SJSA1 (cell line): ENCODE measurements around the gene PAN3. TPM values are rescaled to one million over a fixed set of nuclear protein-coding genes. Genes with fewer than 3 reads are reported as not detected.

Source experiments
- DNase-seq, 2 experiments: peaks; one replicate each; pipeline ENCODE4 v3.0.0-alpha.2; 2015 to 2020; ENCODE audit warnings: low spot score in 2 of 2, low read depth in 1 of 2
- H3K27ac ChIP-seq: fragments of 250-450 bp; sonication (Bioruptor Pico); 2 replicates; pipeline ENCODE4 v1.5.1; 2020; ENCODE audit warnings: mild to moderate bottlenecking, moderate library complexity
- H3K27me3 ChIP-seq: fragments of 250-450 bp; sonication (Bioruptor Pico); replicated peaks from 2 replicates; pipeline ENCODE4 v1.5.1; 2020; ENCODE audit warnings: mild to moderate bottlenecking, moderate library complexity
- H3K36me3 ChIP-seq: fragments of 250-450 bp; sonication (Bioruptor Pico); 2 replicates; pipeline ENCODE4 v1.5.1; 2020; ENCODE audit warnings: mild to moderate bottlenecking
- H3K4me1 ChIP-seq: fragments of 250-450 bp; sonication (Bioruptor Pico); replicated peaks from 2 replicates; pipeline ENCODE4 v1.6.1; 2021; ENCODE audit warnings: mild to moderate bottlenecking
- H3K4me3 ChIP-seq: fragments of 250-450 bp; sonication (Bioruptor Pico); 2 replicates; pipeline ENCODE4 v1.5.1; 2020; ENCODE audit warnings: mild to moderate bottlenecking
- H3K9me3 ChIP-seq: fragments of 250-450 bp; sonication (Bioruptor Pico); replicated peaks from 2 replicates; pipeline ENCODE4 v1.5.1; 2020; ENCODE audit warnings: mild to moderate bottlenecking
- total RNA-seq: library from RNA; depleted of rRNA; stranded (reverse); fragments of >200 nt; shearing (Covaris generic); gene quantifications from 2 replicates; pipeline ENCODE4 v1.2.3, GENCODE V29; 2014

The PAN3 gene
- total RNA-seq, 1 experiment from 2014 or later = 8.1 TPM

GRCh38 chr13:28252547-28252946, 114.2 kb downstream of the PAN3 start:
- no peaks in the 10 kb centered on the region for H3K4me1 ChIP-seq
- no peak overlapping the region for H3K27ac ChIP-seq
- H3K4me3 ChIP-seq = no peak overlapping the region
- no peaks in the 10 kb centered on the region for H3K27me3 ChIP-seq
- DNase-seq = no peak
- peaks cover 3% of the 10 kb centered on the region; the same call in 1 of the 2 replicates for H3K36me3 ChIP-seq
- no peaks in the 10 kb centered on the region for H3K9me3 ChIP-seq

- no peak for DNase-seq
- no peaks in the 10 kb centered on the region for H3K4me1 ChIP-seq
- H3K9me3 ChIP-seq = no peaks in the 10 kb centered on the region
- peaks cover 10% of the 10 kb centered on the region for H3K36me3 ChIP-seq
- no peak overlapping the region for H3K4me3 ChIP-seq
- H3K27me3 ChIP-seq = no peaks in the 10 kb centered on the region
- no peak overlapping the region for H3K27ac ChIP-seq
Observed at GRCh38 chr13:28257305-28257704, 119.0 kb downstream of the PAN3 start.

- Histone ChIP-seq H3K27me3 (no peaks in the 10 kb centered on the region), H3K27ac (no peak overlapping the region), H3K4me3 (no peak overlapping the region), H3K4me1 (no peaks in the 10 kb centered on the region), H3K9me3 (no peaks in the 10 kb centered on the region), H3K36me3 (peaks cover 10% of the 10 kb centered on the region)
- DNase-seq = no peak
Observed at GRCh38 chr13:28258417-28258816, 120.1 kb downstream of the PAN3 start.

- no peaks in the 10 kb centered on the region for H3K9me3 ChIP-seq
- H3K4me3 ChIP-seq = no peak overlapping the region
- no peaks in the 10 kb centered on the region for H3K27me3 ChIP-seq
- H3K27ac ChIP-seq = no peak overlapping the region
- H3K36me3 ChIP-seq = peaks cover 15% of the 10 kb centered on the region
- H3K4me1 ChIP-seq = no peaks in the 10 kb centered on the region
- DNase-seq = no peak
Observed at GRCh38 chr13:28267497-28267896, 129.2 kb downstream of the PAN3 start.

- peaks cover 15% of the 10 kb centered on the region for H3K36me3 ChIP-seq
- H3K4me1 ChIP-seq = no peaks in the 10 kb centered on the region
- H3K27me3 ChIP-seq = no peaks in the 10 kb centered on the region
- H3K27ac ChIP-seq = no peak overlapping the region
- DNase-seq = no peak
- no peak overlapping the region for H3K4me3 ChIP-seq
- H3K9me3 ChIP-seq = no peaks in the 10 kb centered on the region
Observed at GRCh38 chr13:28268800-28269223, 130.5 kb downstream of the PAN3 start.

- H3K27ac ChIP-seq = no peak overlapping the region
- no peaks in the 10 kb centered on the region for H3K9me3 ChIP-seq
- peaks cover 13% of the 10 kb centered on the region for H3K36me3 ChIP-seq
- H3K4me3 ChIP-seq = no peak overlapping the region
- DNase-seq = no peak
- H3K4me1 ChIP-seq = no peaks in the 10 kb centered on the region
- H3K27me3 ChIP-seq = no peaks in the 10 kb centered on the region
Observed at GRCh38 chr13:28271056-28271840, 132.9 kb downstream of the PAN3 start.

GRCh38 chr13:28273919-28274318, 135.6 kb downstream of the PAN3 start:
- DNase-seq = no peak
- Histone ChIP-seq H3K4me3 (no peak overlapping the region), H3K36me3 (peaks cover 17% of the 10 kb centered on the region), H3K27ac (no peak overlapping the region), H3K27me3 (no peaks in the 10 kb centered on the region), H3K4me1 (no peaks in the 10 kb centered on the region), H3K9me3 (no peaks in the 10 kb centered on the region)

GRCh38 chr13:28282451-28282850, 144.1 kb downstream of the PAN3 start:
- H3K27me3 ChIP-seq = no peaks in the 10 kb centered on the region
- H3K36me3 ChIP-seq = peaks cover 7% of the 10 kb centered on the region; the same call in 1 of the 2 replicates
- no peaks in the 10 kb centered on the region for H3K4me1 ChIP-seq
- H3K27ac ChIP-seq = no peak overlapping the region
- no peak overlapping the region for H3K4me3 ChIP-seq
- no peaks in the 10 kb centered on the region for H3K9me3 ChIP-seq
- DNase-seq = no peak

- Histone ChIP-seq H3K36me3 (peaks cover 13% of the 10 kb centered on the region; the same call in 1 of the 2 replicates), H3K4me3 (no peak overlapping the region), H3K4me1 (no peaks in the 10 kb centered on the region), H3K9me3 (no peaks in the 10 kb centered on the region), H3K27me3 (no peaks in the 10 kb centered on the region), H3K27ac (no peak overlapping the region)
- DNase-seq = no peak
Observed at GRCh38 chr13:28283600-28283999, 145.3 kb downstream of the PAN3 start.

GRCh38 chr13:28286263-28286662, 147.9 kb downstream of the PAN3 start:
- no peak overlapping the region for H3K4me3 ChIP-seq
- no peaks in the 10 kb centered on the region for H3K9me3 ChIP-seq
- H3K27ac ChIP-seq = no peak overlapping the region
- no peaks in the 10 kb centered on the region for H3K4me1 ChIP-seq
- no peak for DNase-seq
- peaks cover 7% of the 10 kb centered on the region; the same call in 1 of the 2 replicates for H3K36me3 ChIP-seq
- no peaks in the 10 kb centered on the region for H3K27me3 ChIP-seq

GRCh38 chr13:28297341-28297740, 159.0 kb downstream of the PAN3 start:
- no peak for DNase-seq
- Histone ChIP-seq H3K4me1 (no peaks in the 10 kb centered on the region), H3K9me3 (no peaks in the 10 kb centered on the region), H3K4me3 (no peak overlapping the region), H3K27ac (no peak overlapping the region), H3K27me3 (no peaks in the 10 kb centered on the region), H3K36me3 (peaks cover 6% of the 10 kb centered on the region; the same call in 1 of the 2 replicates)

GRCh38 chr13:28299916-28300315, 161.6 kb downstream of the PAN3 start:
- H3K4me3 ChIP-seq = no peak overlapping the region
- no peaks in the 10 kb centered on the region for H3K36me3 ChIP-seq
- H3K9me3 ChIP-seq = no peaks in the 10 kb centered on the region
- H3K27ac ChIP-seq = no peak overlapping the region
- no peaks in the 10 kb centered on the region for H3K4me1 ChIP-seq
- DNase-seq = no peak
- no peaks in the 10 kb centered on the region for H3K27me3 ChIP-seq

- H3K4me1 ChIP-seq = no peaks in the 10 kb centered on the region
- no peak overlapping the region for H3K27ac ChIP-seq
- no peak for DNase-seq
Observed at GRCh38 chr13:28301839-28302238, 163.5 kb downstream of the PAN3 start.

GRCh38 chr13:28306325-28306724, 168.0 kb downstream of the PAN3 start:
- H3K9me3 ChIP-seq = no peaks in the 10 kb centered on the region
- H3K36me3 ChIP-seq = no peaks in the 10 kb centered on the region
- no peak overlapping the region for H3K4me3 ChIP-seq
- no peak for DNase-seq
- H3K27me3 ChIP-seq = no peaks in the 10 kb centered on the region
- H3K4me1 ChIP-seq = no peaks in the 10 kb centered on the region
- H3K27ac ChIP-seq = no peak overlapping the region

More at GRCh38 chr13:28301839-28302238, 163.5 kb downstream of the PAN3 start:
- no peak overlapping the region for H3K4me3 ChIP-seq
- no peaks in the 10 kb centered on the region for H3K9me3 ChIP-seq
- no peaks in the 10 kb centered on the region for H3K27me3 ChIP-seq
- no peaks in the 10 kb centered on the region for H3K36me3 ChIP-seq
